ENCODE measurements around the gene ATP8A2.
A peak's percentile ranks its signal among the peaks of the same experiment; 100 is the strongest.

ATP8A2 gene

DNA sequence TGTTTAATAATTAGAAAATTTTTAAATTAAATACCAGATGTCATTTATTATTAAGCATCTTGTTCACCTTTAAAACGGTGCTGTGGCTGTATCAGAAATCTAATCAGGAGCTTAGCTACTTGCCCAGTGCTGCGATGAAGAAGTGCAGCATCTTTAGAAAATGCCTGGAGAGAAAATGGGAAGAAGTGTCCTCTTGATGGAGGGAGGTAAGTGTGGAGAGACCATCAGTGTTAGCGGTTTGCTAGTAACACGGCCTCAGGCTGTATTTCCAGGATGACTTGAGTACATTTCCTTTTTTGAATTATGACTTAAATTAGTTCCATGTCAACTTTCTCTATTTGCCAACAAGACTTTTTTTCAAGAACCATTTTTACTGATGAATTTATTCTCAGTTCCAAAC is 605.9 kb downstream of the ATP8A2 start:
- Histone ChIP-seq H3K36me3 (ENCODE audit: insufficient read depth, low read length) (no peaks in the 10 kb centered on the region), H3K4me1 (ENCODE audit: insufficient read depth, low read length) (peaks cover 40% of the 10 kb centered on the region), H3K9me3 (ENCODE audit: control insufficient read depth, insufficient read depth, low read length) (no peaks in the 10 kb centered on the region), H3K9ac (ENCODE audit: low read depth, low read length) (peak overlapping the region; percentile 16; the same call in 1 of the 2 replicates)

DNA sequence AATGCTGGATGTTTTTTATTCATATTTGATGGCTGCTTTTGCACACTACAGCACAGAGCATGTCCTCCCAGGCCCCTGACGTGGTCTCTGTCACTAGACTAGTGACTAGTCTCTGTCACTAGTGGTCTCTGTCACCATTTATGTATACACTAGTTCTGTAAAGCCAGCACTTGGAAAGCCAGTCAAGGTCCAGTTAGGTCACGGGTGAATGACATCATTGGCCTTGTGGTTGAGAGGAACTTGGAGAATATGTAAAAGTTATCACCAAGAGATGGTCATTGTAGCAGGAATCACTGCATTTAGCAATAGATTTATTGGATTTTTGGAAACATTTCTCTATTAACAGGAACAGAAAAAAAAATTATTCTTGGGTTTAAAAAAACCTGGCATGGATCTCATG is 607.2 kb downstream of the ATP8A2 start:
- Histone ChIP-seq H3K9me3 (ENCODE audit: control insufficient read depth, insufficient read depth, low read length) (no peaks in the 10 kb centered on the region), H3K9ac (ENCODE audit: low read depth, low read length) (no peak overlapping the region), H3K4me1 (ENCODE audit: insufficient read depth, low read length) (peaks cover 34% of the 10 kb centered on the region), H3K36me3 (ENCODE audit: insufficient read depth, low read length) (no peaks in the 10 kb centered on the region)

DNA sequence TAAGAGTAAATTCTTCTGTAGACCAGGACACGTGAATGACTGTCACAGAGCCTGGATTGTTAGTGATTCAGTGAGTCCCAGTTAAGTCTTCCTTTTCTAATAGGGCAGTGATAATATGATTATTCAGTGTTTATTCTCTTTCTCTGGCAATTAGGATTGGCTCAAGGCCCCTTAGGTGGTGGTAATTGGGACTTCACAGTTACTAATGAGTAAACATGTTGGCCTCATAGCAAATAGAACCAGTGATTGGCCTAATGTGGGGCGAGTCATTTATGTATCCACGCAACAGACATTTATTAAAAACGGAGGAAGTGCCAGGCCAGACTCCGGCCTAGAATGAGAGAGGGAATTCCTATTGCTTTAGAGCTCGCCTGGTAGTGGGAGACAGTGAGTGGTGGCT is 607.6 kb downstream of the ATP8A2 start:
- Histone ChIP-seq H3K9ac (ENCODE audit: low read depth, low read length) (no peak overlapping the region), H3K9me3 (ENCODE audit: control insufficient read depth, insufficient read depth, low read length) (no peaks in the 10 kb centered on the region), H3K4me1 (ENCODE audit: insufficient read depth, low read length) (peaks cover 34% of the 10 kb centered on the region), H3K36me3 (ENCODE audit: insufficient read depth, low read length) (no peaks in the 10 kb centered on the region)

GRCh38 chr13:25980255-25980654 is 608.5 kb downstream of the ATP8A2 start:
- H3K36me3 ChIP-seq (ENCODE audit: insufficient read depth, low read length): no peaks in the 10 kb centered on the region
- H3K4me1 ChIP-seq (ENCODE audit: insufficient read depth, low read length): peaks cover 34% of the 10 kb centered on the region
- H3K9ac ChIP-seq (ENCODE audit: low read depth, low read length): no peak overlapping the region
- H3K9me3 ChIP-seq (ENCODE audit: control insufficient read depth, insufficient read depth, low read length): no peaks in the 10 kb centered on the region

GRCh38 chr13:25981060-25981459 is 609.3 kb downstream of the ATP8A2 start:
- Histone ChIP-seq H3K9ac (ENCODE audit: low read depth, low read length) (no peak overlapping the region), H3K36me3 (ENCODE audit: insufficient read depth, low read length) (no peaks in the 10 kb centered on the region)

DNA sequence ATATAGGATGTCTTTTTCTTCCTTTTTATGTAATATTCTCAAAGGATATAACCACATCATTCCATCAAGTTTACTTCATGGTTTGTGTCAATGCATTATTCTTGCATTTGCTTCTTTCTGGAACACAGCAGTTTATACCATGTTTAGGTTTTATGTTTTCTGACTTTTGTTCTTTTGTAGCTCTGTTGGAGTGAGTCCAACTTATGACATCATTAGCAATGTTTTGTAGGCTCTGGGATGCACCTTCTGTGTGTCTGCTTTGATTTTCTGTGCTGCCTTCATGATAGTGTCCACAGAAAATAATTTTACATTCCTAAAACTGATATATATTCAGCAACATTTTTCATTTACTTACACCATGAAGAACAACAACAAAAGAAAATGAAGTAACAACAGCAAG is 611.1 kb downstream of the ATP8A2 start:
- Histone ChIP-seq H3K9ac (ENCODE audit: low read depth, low read length) (no peak overlapping the region), H3K4me1 (ENCODE audit: insufficient read depth, low read length) (peaks cover 16% of the 10 kb centered on the region), H3K36me3 (ENCODE audit: insufficient read depth, low read length) (no peaks in the 10 kb centered on the region), H3K9me3 (ENCODE audit: control insufficient read depth, insufficient read depth, low read length) (no peaks in the 10 kb centered on the region)

More at GRCh38 chr13:25981060-25981459, 609.3 kb downstream of the ATP8A2 start:
- Histone ChIP-seq H3K4me1 (ENCODE audit: insufficient read depth, low read length) (peaks cover 28% of the 10 kb centered on the region), H3K9me3 (ENCODE audit: control insufficient read depth, insufficient read depth, low read length) (no peaks in the 10 kb centered on the region)

DNA sequence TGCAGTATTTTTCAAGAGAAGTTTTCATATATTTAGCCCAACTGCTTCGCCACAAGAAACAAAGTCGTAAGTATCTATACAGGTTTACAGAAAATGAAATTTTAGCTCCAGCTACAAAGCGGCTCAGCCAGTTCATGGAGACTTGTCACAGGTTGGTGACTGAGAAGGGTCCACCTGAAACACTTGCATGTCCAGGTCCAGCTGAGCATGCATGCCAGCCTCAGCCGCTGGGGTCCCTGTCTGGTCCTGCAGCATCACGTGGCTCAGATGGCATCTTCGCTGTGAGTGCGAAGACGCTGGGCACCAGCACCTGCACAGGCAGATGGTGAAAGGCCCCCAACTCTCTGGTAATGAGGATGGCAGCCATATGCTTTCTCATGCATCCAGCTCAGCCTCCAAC is 616.2 kb downstream of the ATP8A2 start:
- Histone ChIP-seq H3K9me3 (ENCODE audit: control insufficient read depth, insufficient read depth, low read length) (no peaks in the 10 kb centered on the region), H3K9ac (ENCODE audit: low read depth, low read length) (no peak overlapping the region), H3K36me3 (ENCODE audit: insufficient read depth, low read length) (no peaks in the 10 kb centered on the region), H3K4me1 (ENCODE audit: insufficient read depth, low read length) (no peaks in the 10 kb centered on the region)

DNA sequence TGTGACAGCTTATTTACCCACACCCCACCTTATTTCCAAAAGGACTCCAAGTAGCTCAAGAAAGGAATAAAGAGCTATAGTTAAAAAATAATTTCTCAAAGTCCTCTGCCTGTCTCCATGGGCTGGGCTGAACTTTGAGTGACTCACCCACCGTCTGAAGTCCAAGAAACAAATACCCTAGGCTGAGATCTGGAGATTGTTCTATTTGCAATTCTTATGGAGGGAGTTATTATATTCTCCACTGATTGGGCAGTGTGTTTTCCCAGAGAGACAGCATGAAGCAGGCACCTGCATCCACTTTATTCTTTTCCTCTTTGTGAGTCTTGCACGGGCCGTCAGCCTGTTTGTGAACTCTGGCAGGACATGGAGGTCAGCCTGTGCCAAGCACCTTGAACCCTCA is 616.9 kb downstream of the ATP8A2 start:
- no peak overlapping the region for H3K9ac ChIP-seq (ENCODE audit: low read depth, low read length)
- no peaks in the 10 kb centered on the region for H3K9me3 ChIP-seq (ENCODE audit: control insufficient read depth, insufficient read depth, low read length)
- no peaks in the 10 kb centered on the region for H3K4me1 ChIP-seq (ENCODE audit: insufficient read depth, low read length)
- H3K36me3 ChIP-seq (ENCODE audit: insufficient read depth, low read length): no peaks in the 10 kb centered on the region

- Histone ChIP-seq H3K9me3 (ENCODE audit: control insufficient read depth, insufficient read depth, low read length) (peaks cover 4% of the 10 kb centered on the region; the same call in 1 of the 2 replicates), H3K4me1 (ENCODE audit: insufficient read depth, low read length) (no peaks in the 10 kb centered on the region), H3K9ac (ENCODE audit: low read depth, low read length) (no peak overlapping the region), H3K36me3 (ENCODE audit: insufficient read depth, low read length) (no peaks in the 10 kb centered on the region)
Observed at GRCh38 chr13:25990801-25991200, 619.0 kb downstream of the ATP8A2 start.

DNA sequence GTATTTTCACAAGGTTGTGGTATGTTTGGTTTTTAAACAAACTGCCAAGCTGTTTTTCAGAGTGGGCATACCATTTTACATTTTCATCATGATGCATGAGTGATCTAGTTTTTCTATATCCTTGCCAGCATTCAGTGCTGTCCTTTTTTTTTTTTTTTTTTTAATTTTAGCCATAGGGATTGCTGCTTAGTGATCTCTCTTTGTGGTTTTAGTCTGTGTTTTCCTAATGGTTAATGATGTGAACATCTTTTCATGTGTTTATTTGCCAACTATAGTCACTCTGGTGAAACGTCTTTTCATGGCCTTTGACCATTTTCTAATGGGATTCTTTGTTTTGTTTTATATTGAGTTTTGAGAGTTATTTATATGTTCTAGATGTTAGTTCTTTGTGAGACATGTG is 620.3 kb downstream of the ATP8A2 start:
- peaks cover 4% of the 10 kb centered on the region; the same call in 1 of the 2 replicates for H3K9me3 ChIP-seq (ENCODE audit: control insufficient read depth, insufficient read depth, low read length)
- no peak overlapping the region for H3K9ac ChIP-seq (ENCODE audit: low read depth, low read length)
- no peaks in the 10 kb centered on the region for H3K36me3 ChIP-seq (ENCODE audit: insufficient read depth, low read length)
- H3K4me1 ChIP-seq (ENCODE audit: insufficient read depth, low read length): no peaks in the 10 kb centered on the region

DNA sequence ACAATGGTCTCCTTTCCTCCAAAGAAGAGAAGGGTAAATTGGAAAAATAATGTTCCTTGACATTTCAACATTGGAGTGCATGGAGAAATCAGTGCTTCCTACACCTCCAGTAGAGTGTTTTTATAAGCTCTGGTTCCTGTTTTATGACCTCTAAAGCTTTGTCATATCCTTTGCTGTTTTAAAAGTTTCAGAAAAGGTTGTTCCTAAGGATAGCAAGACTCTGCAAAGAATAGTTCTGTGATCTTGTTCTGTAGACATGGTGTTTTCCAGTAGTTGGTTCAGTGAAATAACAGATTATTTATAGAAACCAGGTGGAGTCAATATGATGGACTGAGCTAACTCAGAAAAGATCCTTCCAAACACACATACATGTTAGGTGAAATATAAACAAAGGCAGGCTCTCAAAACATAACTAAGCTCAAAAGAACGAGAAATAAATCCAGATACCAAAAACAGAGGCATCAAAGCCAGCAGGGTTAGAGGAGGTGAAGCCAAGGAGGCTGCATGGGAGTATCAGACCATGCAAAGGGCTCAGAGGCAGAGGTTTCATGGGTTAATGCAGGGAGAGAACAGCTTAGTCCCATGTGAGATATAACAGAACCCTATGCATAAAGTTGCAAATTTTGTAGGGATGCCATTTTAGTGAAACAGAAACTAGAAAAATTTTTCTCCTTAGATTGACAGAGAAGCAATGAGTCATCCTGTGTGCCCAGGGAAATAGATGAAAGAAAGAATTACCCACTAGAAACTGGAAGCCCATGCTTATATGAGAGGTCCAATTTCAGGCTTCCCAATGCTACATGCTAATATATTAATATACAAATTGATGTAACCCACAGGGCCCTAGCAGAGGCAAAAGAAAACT is 635.7 kb downstream of the ATP8A2 start:
- peaks cover 4% of the 10 kb centered on the region; the same call in 1 of the 2 replicates for H3K4me1 ChIP-seq (ENCODE audit: insufficient read depth, low read length)
- H3K36me3 ChIP-seq (ENCODE audit: insufficient read depth, low read length): no peaks in the 10 kb centered on the region
- H3K9ac ChIP-seq (ENCODE audit: low read depth, low read length): no peak overlapping the region
- 0 out of 2 replicates have a peak, but pooled peaks cover 6% of the 10 kb centered on the region for H3K9me3 ChIP-seq (ENCODE audit: control insufficient read depth, insufficient read depth, low read length)

DNA sequence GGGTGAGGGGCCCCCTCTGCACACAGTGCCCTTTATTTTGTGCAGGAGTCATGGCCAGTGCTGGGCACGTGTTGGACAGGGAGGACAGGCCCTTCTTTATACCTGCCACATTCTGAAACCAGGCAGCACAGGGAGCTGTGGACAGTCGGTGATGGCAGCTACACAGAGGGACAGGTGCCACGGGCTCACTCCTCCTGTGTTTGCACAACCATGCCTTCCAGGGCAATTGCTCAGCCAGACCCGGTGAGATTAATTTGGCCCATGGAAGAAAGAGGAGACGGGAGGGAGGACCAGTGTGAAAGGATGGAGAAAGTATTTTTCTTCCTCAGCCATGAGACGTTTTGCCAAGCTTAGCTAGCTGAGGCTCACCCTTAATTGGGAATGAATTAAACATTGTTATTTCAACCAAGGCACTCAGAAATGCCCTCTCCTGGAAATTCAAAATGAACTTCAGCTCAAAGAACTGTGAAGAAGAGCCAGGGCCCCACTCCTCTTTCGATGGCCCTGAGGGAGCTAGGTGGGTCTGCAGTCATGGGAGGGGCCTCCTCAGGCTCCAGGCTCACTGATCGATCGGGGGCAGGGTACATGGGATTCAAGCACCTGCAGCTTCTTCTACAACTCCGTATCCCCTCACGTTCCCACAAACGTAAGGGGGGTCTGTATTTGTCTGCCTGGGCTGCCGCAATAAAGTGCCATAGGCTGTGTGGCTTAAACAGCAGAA is 638.9 kb downstream of the ATP8A2 start:
- H3K9me3 ChIP-seq (ENCODE audit: control insufficient read depth, insufficient read depth, low read length): peaks cover 6% of the 10 kb centered on the region; the same call in 1 of the 2 replicates
- no peaks in the 10 kb centered on the region for H3K36me3 ChIP-seq (ENCODE audit: insufficient read depth, low read length)
- no peak overlapping the region for H3K9ac ChIP-seq (ENCODE audit: low read depth, low read length)
- H3K4me1 ChIP-seq (ENCODE audit: insufficient read depth, low read length): peaks cover 4% of the 10 kb centered on the region; the same call in 1 of the 2 replicates

DNA sequence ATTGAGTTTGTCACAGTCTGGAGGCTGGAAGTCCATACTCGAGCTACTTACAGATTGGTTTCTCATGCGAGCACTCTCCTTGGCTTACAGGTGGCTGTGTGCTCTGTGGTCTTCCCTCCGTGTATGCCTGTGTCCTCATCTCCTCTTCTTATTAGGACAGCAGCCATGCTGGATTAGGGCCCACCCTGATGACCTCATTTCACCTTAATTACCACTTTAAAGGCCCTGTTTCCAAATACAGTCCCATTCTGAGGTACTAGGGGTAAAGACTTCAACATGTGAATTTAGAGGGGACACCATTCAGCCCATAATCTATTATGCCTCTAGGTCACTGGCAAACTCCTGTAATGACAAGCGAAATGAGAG is 639.4 kb downstream of the ATP8A2 start:
- H3K9me3 ChIP-seq (ENCODE audit: control insufficient read depth, insufficient read depth, low read length): peaks cover 4% of the 10 kb centered on the region; the same call in 1 of the 2 replicates
- peaks cover 4% of the 10 kb centered on the region; the same call in 1 of the 2 replicates for H3K4me1 ChIP-seq (ENCODE audit: insufficient read depth, low read length)
- no peaks in the 10 kb centered on the region for H3K36me3 ChIP-seq (ENCODE audit: insufficient read depth, low read length)
- H3K9ac ChIP-seq (ENCODE audit: low read depth, low read length): no peak overlapping the region

GRCh38 chr13:26011996-26012821 is 640.4 kb downstream of the ATP8A2 start:
- Histone ChIP-seq H3K9me3 (ENCODE audit: control insufficient read depth, insufficient read depth, low read length) (no peaks in the 10 kb centered on the region; the same call in 1 of the 2 replicates), H3K36me3 (ENCODE audit: insufficient read depth, low read length) (no peaks in the 10 kb centered on the region), H3K9ac (ENCODE audit: low read depth, low read length) (no peak overlapping the region), H3K4me1 (ENCODE audit: insufficient read depth, low read length) (peaks cover 4% of the 10 kb centered on the region; the same call in 1 of the 2 replicates)
